KMS-11 (cell line): ENCODE data around the gene RBM17.
A peak's percentile ranks its signal among the peaks of the same experiment; 100 is the strongest.

Source experiments
- H2AFZ ChIP-seq: fragments of 200-600 bp; sonication (generic); 2 replicates; pipeline ENCODE4 v1.6.1; 2016; ENCODE audit warnings: antibody characterized with exemption, mixed run types, low read depth
- H3K27ac ChIP-seq: fragments of 200-600 bp; sonication (generic); 2 replicates; pipeline ENCODE4 v1.6.1; 2016; ENCODE audit warnings: mild to moderate bottlenecking, mixed run types
- H3K27me3 ChIP-seq: fragments of 200-600 bp; sonication (generic); 2 replicates; pipeline ENCODE4 v1.6.1; 2017; ENCODE audit warnings: mild to moderate bottlenecking, low read depth, mixed run types, moderate library complexity; ENCODE audit not compliant: insufficient read depth
- H3K36me3 ChIP-seq: fragments of 200-600 bp; sonication (generic); 2 replicates; pipeline ENCODE4 v1.6.1; 2017; ENCODE audit warnings: mild to moderate bottlenecking, mixed run types; ENCODE audit not compliant: insufficient read depth
- H3K4me1 ChIP-seq: fragments of 200-600 bp; sonication (generic); 2 replicates; pipeline ENCODE4 v1.6.1; 2016; ENCODE audit warnings: mild to moderate bottlenecking, low read depth, mixed run types; ENCODE audit not compliant: poor library complexity, severe bottlenecking
- H3K4me2 ChIP-seq: fragments of 200-600 bp; sonication (generic); 2 replicates; pipeline ENCODE4 v1.7.0; 2016; ENCODE audit warnings: mild to moderate bottlenecking, mixed run types
- H3K4me3 ChIP-seq: fragments of 200-600 bp; sonication (generic); IDR thresholded peaks from 2 replicates; pipeline ENCODE4 v1.6.1; 2017; ENCODE audit warnings: low read depth, low read length, mixed read lengths; ENCODE audit not compliant: insufficient read depth
- H3K79me2 ChIP-seq: fragments of 200-600 bp; sonication (generic); 2 replicates; pipeline ENCODE4 v1.6.1; 2016; ENCODE audit warnings: low read depth, mixed run types; ENCODE audit not compliant: insufficient read depth
- H3K9ac ChIP-seq: fragments of 200-600 bp; sonication (generic); 2 replicates; pipeline ENCODE4 v1.6.1; 2016; ENCODE audit warnings: mild to moderate bottlenecking, mixed run types
- H4K20me1 ChIP-seq: fragments of 200-600 bp; sonication (generic); 2 replicates; pipeline ENCODE4 v1.6.1; 2016; ENCODE audit warnings: mild to moderate bottlenecking, mixed run types; ENCODE audit not compliant: insufficient read depth
- CTCF ChIP-seq: fragments of 200-600 bp; sonication (generic); conservative IDR thresholded peaks from 2 replicates; pipeline ENCODE4 v1.6.1; 2017; ENCODE audit warnings: low read depth, mild to moderate bottlenecking, antibody characterized with exemption, low read length, moderate library complexity, mixed read lengths

Gene RBM17

GRCh38 chr10:6142644-6143043 lies 53.8 kb downstream of the RBM17 start:
- Histone ChIP-seq H3K36me3 (no peaks in the 10 kb centered on the region), H4K20me1 (no peaks in the 10 kb centered on the region), H3K4me1 (peaks cover 18% of the 10 kb centered on the region), H3K79me2 (0 out of 2 replicates have a peak, but pooled peaks cover 3% of the 10 kb centered on the region), H3K27me3 (no peaks in the 10 kb centered on the region; the same call in 1 of the 2 replicates), H3K9ac (no peak overlapping the region), H3K4me2 (no peak overlapping the region), H2AFZ (no peak overlapping the region), H3K27ac (no peak overlapping the region), H3K4me3 (no peak overlapping the region)
- no peak for TF ChIP-seq CTCF

GRCh38 chr10:6143181-6143580 lies 54.3 kb downstream of the RBM17 start:
- no peaks in the 10 kb centered on the region for H3K36me3 ChIP-seq
- H3K27ac ChIP-seq, result no peak overlapping the region
- no peak overlapping the region for H3K4me3 ChIP-seq
- H3K4me2 ChIP-seq, result no peak overlapping the region
- H3K9ac ChIP-seq, result no peak overlapping the region
- H3K4me1 ChIP-seq, result peaks cover 18% of the 10 kb centered on the region
- H3K27me3 ChIP-seq, result no peaks in the 10 kb centered on the region; the same call in 1 of the 2 replicates
- H2AFZ ChIP-seq, result no peak overlapping the region
- H3K79me2 ChIP-seq, result peaks cover 3% of the 10 kb centered on the region; the same call in 1 of the 2 replicates
- H4K20me1 ChIP-seq, result no peaks in the 10 kb centered on the region
- TF ChIP-seq CTCF, result no peak

GRCh38 chr10:6144406-6145165 lies 55.8 kb downstream of the RBM17 start:
- Histone ChIP-seq H3K36me3 (no peaks in the 10 kb centered on the region), H3K4me1 (peaks cover 18% of the 10 kb centered on the region), H3K79me2 (peaks cover 3% of the 10 kb centered on the region; the same call in 1 of the 2 replicates), H3K27ac (no peak overlapping the region), H2AFZ (peak overlapping the region; percentile 97), H4K20me1 (no peaks in the 10 kb centered on the region), H3K4me2 (peak overlapping the region; percentile 81), H3K9ac (peak overlapping the region; percentile 73), H3K27me3 (no peaks in the 10 kb centered on the region; the same call in 1 of the 2 replicates), H3K4me3 (no peak overlapping the region)
- TF ChIP-seq CTCF, result no peak

- Histone ChIP-seq H3K4me1 (peaks cover 18% of the 10 kb centered on the region), H2AFZ (peak overlapping the region; percentile 97), H3K27ac (no peak overlapping the region)
Measured at GRCh38 chr10:6145166-6145987, 56.5 kb downstream of the RBM17 start.

More at GRCh38 chr10:6145166-6145987, 56.5 kb downstream of the RBM17 start:
- H3K27me3 ChIP-seq, result no peaks in the 10 kb centered on the region; the same call in 1 of the 2 replicates
- no peaks in the 10 kb centered on the region for H4K20me1 ChIP-seq
- H3K79me2 ChIP-seq, result peaks cover 3% of the 10 kb centered on the region; the same call in 1 of the 2 replicates
- TF ChIP-seq CTCF, result no peak
- H3K9ac ChIP-seq, result peak overlapping the region; percentile 73
- H3K4me3 ChIP-seq, result no peak overlapping the region
- H3K36me3 ChIP-seq, result no peaks in the 10 kb centered on the region
- peak overlapping the region; percentile 81 for H3K4me2 ChIP-seq
